Psoas muscle (tissue), 8 donors: ENCODE measurements around the gene PLA2G12A. TPM values are rescaled to one million over a fixed set of nuclear protein-coding genes. Genes with fewer than 3 reads are reported as not detected.

Experiments
- ATAC-seq, 4 donors: fragments of 200-7000 bp; cut with Tn5 transposase; one replicate each; pipeline ENCODE4 v1.9.1; 2020; ENCODE audit warnings: moderate library complexity in 3 of 4, mild to moderate bottlenecking in 2 of 4
- DNase-seq, 2 donors: peaks; one replicate each; pipeline ENCODE4 v3.0.0-alpha.2; 2020
- H3K27ac ChIP-seq: fragments of 200-600 bp; one replicate; pipeline ENCODE4 v1.8.0; 2022
- H3K27me3 ChIP-seq, 3 donors: fragments of 200-600 bp in 1 of 3; one replicate each; pipeline versions ENCODE4 v1.6.1 to v1.8.0; 2013 to 2022; ENCODE audit warnings: low read length in 2 of 3, mild to moderate bottlenecking in 2 of 3, moderate library complexity in 1 of 3; ENCODE audit not compliant: insufficient read depth in 3 of 3
- H3K36me3 ChIP-seq, 2 donors: fragments of 200-600 bp in 1 of 2; one replicate each; pipeline versions ENCODE4 v1.6.1 to v1.8.0; 2013 to 2022; ENCODE audit warnings: low read depth in 1 of 2, mild to moderate bottlenecking in 1 of 2, moderate library complexity in 1 of 2; ENCODE audit not compliant: insufficient read depth in 1 of 2
- H3K4me1 ChIP-seq: fragments of 200-600 bp; one replicate; pipeline ENCODE4 v1.8.0; 2022
- H3K4me3 ChIP-seq: fragments of 200-600 bp; one replicate; pipeline ENCODE4 v1.8.0; 2022; ENCODE audit warnings: mild to moderate bottlenecking
- H3K9me3 ChIP-seq: fragments of 200-600 bp; one replicate; pipeline ENCODE4 v1.8.0; 2022
- WGBS, 3 donors: extraction: QIAGEN DNeasy Blood & Tissue Kit; methylation state at CpG; one replicate each; pipeline versions ENCODE4 v1.1.6 to v1.1.7; 2013; 5-methylcytosine and 5-hydroxymethylcytosine counted together
- intact Hi-C, 2 donors: fragments of 100-400 bp; cut with DNase I; formaldehyde crosslinking; loops; one replicate each; pipeline versions ENCODE4 v1.11.0 to v1.14.2; 2022
- polyA plus RNA-seq, 3 donors: library from polyadenylated mRNA; stranded (reverse); fragments of 200-250 nt; gene quantifications; one replicate each; pipeline ENCODE4 v1.2.3, GENCODE V29; 2013
- total RNA-seq, 4 donors: library from RNA; stranded (reverse); fragmentation: NEBNext Ultra II Directional in 2 of 4; extraction: Animal tissue kit (Norgen Biotek cat#: 25700) in 2 of 4; gene quantifications; one replicate each; pipeline versions ENCODE4 v1.2.1 to v1.2.4, GENCODE V29; 2021 to 2023
- TF ChIP-seq, protein P1 (sequence below): fragments of 200-600 bp; IDR thresholded peaks from one replicate; pipeline ENCODE4 v1.8.0; 2022; ENCODE audit warnings: antibody characterized with exemption
- donor health status: healthy with polysubstance abuse.
- donor health status: DM: no; HTN: no; CAD: no; lungs with moderate emphysema.
- donor health status: Bipolar disorder and iron deficiency.
- donor health status: healthy.
- donor health status: DM: yes; HTN: yes; CAD: no.
- donor health status: DM: no; HTN: no; CAD: no.
- donor health status: DM: no; HTN: no; CAD: no.
- donor health status: DM: yes; HTN: yes; CAD: no.

PLA2G12A gene
- total and polyA plus RNA-seq, 7 donors = 19.1 to 52.5 (median 31.9) TPM

- Histone ChIP-seq H3K36me3 (no peaks in the 10 kb centered on the region), H3K4me3 (no peak overlapping the region), H3K4me1 (no peaks in the 10 kb centered on the region), H3K9me3 (no peaks in the 10 kb centered on the region), H3K27ac (no peak overlapping the region), H3K27me3 (no peaks in the 10 kb centered on the region)
- no peak for DNase-seq
- intact Hi-C loops = no loop called here
- TF ChIP-seq, protein P1, sequence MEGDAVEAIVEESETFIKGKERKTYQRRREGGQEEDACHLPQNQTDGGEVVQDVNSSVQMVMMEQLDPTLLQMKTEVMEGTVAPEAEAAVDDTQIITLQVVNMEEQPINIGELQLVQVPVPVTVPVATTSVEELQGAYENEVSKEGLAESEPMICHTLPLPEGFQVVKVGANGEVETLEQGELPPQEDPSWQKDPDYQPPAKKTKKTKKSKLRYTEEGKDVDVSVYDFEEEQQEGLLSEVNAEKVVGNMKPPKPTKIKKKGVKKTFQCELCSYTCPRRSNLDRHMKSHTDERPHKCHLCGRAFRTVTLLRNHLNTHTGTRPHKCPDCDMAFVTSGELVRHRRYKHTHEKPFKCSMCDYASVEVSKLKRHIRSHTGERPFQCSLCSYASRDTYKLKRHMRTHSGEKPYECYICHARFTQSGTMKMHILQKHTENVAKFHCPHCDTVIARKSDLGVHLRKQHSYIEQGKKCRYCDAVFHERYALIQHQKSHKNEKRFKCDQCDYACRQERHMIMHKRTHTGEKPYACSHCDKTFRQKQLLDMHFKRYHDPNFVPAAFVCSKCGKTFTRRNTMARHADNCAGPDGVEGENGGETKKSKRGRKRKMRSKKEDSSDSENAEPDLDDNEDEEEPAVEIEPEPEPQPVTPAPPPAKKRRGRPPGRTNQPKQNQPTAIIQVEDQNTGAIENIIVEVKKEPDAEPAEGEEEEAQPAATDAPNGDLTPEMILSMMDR = no peak
- no peak for ATAC-seq
- 96 to 100% (median 100%) methylated on average over 1 of the region's 1 CpG for WGBS, 3 donors
Observed at GRCh38 chr4:109673303-109673702, 56.6 kb downstream of the PLA2G12A start.

GRCh38 chr4:109672169-109672930 lies 57.5 kb downstream of the PLA2G12A start:
- Histone ChIP-seq H3K9me3 (no peaks in the 10 kb centered on the region), H3K27ac (no peak overlapping the region), H3K4me3 (no peak overlapping the region), H3K27me3 (no peaks in the 10 kb centered on the region), H3K4me1 (no peaks in the 10 kb centered on the region), H3K36me3 (no peaks in the 10 kb centered on the region)
- TF ChIP-seq, protein P1 = no peak
- DNase-seq (no peak), ATAC-seq (no peak)
- intact Hi-C loops = no loop called here

DNA sequence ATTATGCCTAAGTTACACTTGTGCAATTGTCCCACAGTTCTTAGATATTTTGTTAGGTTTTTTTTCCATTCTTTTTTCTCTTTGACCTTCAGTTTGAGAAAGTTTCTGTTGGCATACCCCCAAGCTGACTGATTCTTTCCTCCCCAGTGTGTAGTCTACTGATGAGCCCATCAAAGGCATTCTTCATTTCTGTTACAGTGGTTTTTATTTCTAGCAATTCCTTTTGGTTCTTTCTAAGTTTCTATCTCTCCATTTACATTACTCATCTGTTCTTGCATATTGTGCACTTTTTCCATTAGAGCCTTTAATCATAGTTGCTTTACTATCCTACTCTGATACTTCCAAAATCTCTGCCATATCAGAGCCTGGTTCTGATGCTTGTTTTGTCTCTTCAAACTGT lies 58.5 kb downstream of the PLA2G12A start:
- no peak overlapping the region for H3K4me3 ChIP-seq
- DNase-seq (no peak), ATAC-seq (no peak)
- intact Hi-C loops = no loop called here
- no peaks in the 10 kb centered on the region for H3K36me3 ChIP-seq
- H3K27me3 ChIP-seq = no peaks in the 10 kb centered on the region
- H3K9me3 ChIP-seq = no peaks in the 10 kb centered on the region
- TF ChIP-seq, protein P1 = no peak
- H3K27ac ChIP-seq = no peak overlapping the region
- H3K4me1 ChIP-seq = no peaks in the 10 kb centered on the region

DNA sequence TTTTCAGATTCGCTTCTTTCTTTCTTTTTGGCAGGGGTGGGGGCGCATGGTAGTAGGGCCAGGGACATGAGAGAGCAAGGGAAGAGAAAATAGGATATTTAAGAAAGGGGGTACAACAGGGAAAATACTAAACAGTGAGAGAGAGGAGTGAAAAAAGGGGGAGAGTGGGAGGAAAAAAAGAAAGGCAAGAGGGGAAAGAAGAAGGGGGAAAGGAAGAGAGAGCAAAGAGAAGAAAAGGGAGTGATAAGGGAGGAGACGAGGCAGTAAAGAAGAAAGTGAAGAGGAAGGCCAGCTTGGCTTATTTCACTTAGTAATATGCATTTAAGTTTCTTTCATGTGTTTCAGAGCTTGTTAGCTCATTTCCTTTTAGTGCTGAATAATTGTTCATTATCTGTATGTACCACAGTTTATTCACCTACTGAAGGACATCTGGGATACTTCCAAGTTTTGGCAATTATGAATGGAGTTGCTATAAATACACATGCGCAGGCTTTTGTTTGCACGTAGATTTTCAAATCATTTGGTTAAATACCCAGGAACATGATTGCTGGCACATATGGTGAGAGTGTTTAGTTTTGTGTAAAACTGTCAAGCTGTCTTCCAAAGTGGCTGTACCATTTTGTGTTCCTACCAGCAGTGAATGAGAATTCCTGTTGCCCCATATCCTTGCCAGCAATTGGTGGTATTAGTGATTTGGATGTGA lies 63.9 kb downstream of the PLA2G12A start:
- H3K9me3 ChIP-seq = no peaks in the 10 kb centered on the region
- no peak for ATAC-seq
- TF ChIP-seq, protein P1 = no peak
- DNase-seq = no peak
- no peaks in the 10 kb centered on the region for H3K36me3 ChIP-seq
- no peaks in the 10 kb centered on the region for H3K27me3 ChIP-seq
- WGBS, 3 donors = 85 to 86% (median 85%) methylated on average over 5 of the region's 5 CpGs
- H3K4me1 ChIP-seq = no peaks in the 10 kb centered on the region
- H3K27ac ChIP-seq = no peak overlapping the region
- intact Hi-C loops = no loop called here
- no peak overlapping the region for H3K4me3 ChIP-seq
